ENCODE data around the gene ASPSCR1.

DNA sequence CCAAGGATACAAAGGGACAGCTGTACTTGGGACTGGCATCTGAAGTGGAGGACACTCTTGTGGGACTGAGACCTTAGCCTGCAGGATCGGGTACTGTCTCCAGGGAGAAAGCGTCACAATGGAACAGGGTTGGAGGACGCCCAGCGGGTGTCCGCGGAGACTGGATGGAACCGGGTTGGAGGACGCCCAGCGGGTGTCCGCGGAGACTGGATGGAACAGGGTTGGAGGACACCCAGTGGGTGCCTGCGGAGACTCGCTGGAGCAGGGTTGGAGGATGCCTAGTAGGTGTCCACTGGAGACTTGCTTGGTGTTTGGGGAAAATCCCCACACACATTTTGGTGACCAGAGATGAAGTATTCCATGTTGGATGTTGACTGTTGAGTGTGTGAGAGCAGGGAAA is 30.2 kb upstream of the ASPSCR1 start, which contains the start of gene MYADML2:
- TF ChIP-seq CTCF (IDR thresholded peaks at IDR 0.05) (no peak), POLR2A (IDR thresholded peaks at IDR 0.05) (no peak)

Data from esophagus squamous epithelium (tissue), 4 donors.